Nucleus accumbens (tissue), 56 donors: ENCODE results near the gene FUS.
"Not testable (repeated sequence)": the region's sequence is repeated elsewhere in the genome, so short reads cannot be mapped to it uniquely, and the experiment has no call there.

Source experiments
- DNase-seq, 56 donors: peaks; one replicate each; lab custom pipeline; 2025; lab: John Stamatoyannopoulos, UW

FUS gene

DNA sequence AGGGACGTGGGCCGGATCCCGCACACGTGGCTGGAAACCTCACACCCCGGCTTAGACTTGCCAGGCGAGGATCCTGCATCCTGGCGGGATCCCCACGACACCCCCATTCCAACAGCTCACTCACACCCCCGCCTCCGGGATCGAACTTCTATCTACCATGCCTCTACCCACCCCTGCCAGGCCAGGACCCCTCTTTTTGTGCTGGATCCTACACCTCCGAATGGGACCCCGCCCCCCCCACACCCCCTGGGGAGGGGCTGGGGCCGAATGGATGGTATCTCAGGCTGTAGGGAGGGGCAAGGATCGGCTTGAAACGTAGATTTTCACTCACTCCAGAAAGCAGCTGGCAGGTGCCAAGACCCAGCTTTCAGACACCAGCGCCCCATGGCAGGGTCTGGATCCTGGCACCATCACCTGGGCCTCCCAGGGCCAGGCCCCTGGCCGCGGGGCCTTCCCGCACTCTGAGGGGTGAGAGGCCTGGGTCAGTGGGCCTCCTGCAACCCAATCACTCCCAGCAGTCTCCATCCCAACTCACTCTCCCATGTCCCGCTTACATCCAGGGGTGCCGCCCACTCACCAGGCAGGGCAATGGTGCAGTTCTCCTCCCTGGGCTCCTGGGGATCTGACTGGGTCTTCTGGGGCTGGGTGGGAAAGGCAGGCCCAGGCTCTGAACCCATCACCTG, 36.8 kb upstream of the FUS start:
- DNase-seq = no peak

DNA sequence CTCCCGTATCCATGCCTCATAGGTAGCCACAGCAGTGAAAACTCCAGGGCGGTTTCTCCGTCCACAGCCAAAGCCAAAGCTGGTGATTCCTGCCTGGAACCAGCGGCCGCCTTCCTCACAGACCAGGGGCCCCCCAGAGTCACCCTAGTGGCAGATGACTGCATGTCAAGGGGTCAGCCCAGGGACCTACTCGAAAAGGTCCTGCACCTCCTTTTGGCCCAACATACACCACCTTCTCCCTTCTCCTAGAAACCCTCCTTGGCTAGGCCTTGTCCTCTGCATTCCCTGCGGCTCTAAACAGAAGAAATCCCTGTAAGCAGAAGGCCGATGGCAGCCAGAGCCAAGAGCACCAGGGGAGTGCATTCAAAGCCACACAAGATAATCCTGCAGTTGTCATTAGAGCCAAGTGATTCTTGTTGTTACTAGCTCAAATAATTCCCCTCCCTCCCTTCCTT, 36.2 kb upstream of the FUS start:
- DNase-seq = no peak

GRCh38 chr16:31144418-31144817, 35.5 kb upstream of the FUS start:
- DNase-seq = not testable (repeated sequence)

DNA sequence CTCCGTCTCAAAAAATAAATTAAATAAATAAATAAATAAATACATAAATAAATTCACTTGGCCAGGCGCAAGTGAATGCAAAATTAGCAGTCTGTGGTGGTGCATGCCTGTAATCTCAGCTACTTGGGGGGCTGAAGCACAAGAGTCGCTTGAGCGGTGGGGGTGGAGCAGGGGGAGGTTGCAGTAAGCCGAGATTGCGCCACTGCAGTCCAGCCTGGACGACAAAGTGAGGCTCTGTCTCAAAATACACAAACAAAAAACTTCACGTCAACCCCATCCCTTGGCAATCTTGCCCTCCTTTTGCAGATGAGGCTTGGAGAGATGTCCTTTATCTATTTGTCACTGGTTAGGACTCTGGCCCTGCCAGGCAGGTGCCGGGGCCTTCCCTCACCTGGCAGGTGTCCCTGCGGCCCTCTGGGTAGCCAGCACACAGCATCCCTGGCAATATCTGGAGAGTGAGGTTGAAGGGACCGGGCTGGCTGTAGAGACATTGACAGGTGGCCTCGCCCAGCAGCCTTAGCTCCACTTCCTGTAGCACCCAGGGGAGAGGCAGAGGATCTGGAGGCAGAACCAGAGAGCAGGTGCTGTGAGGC, 34.4 kb upstream of the FUS start:
- DNase-seq = no peak

DNA sequence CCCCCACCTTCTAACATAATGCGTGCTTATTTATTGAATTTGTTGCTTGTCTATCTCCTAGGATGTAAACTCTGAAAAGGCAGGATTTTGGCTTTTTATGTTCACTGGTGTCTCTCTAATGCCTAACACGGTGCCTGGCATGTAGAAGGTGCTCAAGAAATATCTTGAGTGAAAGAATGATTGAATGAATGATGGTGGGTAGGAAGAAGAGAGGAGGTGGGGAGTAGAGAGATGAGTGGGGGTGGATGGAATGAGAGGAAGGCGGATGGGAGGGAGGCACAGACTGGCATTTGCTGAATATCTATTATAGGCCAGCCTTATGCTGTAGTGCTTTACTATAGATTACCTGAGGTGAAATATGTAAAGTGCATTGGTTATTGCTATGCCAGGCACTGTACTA, 32.4 kb upstream of the FUS start:
- DNase-seq = no peak

GRCh38 chr16:31148281-31148728, 31.6 kb upstream of the FUS start:
- DNase-seq = no peak

DNA sequence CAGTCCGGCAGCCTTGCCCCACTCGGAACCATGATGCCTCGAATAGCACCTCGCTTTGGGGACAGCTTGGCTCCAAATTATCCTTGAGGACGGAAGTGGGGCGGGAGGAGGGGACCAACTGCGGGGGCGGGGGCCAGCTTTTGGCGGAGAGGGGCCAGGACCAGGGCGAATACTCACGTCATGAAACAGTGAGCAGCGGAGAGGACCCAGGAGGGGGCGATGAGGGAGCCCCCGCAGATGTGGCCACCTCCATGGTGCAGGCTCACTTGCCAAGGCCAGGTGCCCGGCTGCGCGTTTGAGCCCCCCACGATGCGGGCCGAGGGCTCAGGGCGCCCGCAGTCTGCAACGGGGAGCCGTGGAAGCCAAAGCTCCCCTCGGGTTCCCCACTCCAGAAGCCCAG, 31.0 kb upstream of the FUS start:
- no peak for DNase-seq

DNA sequence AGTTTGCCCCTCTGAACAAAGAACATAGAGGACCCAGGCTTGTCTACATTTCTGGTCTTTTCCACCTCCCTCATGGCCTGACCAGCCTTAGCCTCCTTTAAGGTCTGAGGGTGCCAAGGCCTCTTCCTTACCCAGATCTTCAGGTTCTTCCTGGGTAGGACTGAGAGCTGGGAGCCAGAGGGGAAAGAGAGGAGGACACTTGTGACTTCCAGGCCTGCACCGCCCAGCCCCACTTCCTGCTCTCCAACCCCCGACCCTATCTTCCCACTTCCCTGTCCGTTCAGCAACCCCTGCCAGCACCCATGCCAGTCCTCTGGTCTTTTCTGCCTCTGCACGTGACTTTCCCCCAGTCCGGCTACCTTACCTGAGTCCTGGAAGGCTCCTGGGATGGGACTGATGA, 30.6 kb upstream of the FUS start:
- no peak for DNase-seq

DNA sequence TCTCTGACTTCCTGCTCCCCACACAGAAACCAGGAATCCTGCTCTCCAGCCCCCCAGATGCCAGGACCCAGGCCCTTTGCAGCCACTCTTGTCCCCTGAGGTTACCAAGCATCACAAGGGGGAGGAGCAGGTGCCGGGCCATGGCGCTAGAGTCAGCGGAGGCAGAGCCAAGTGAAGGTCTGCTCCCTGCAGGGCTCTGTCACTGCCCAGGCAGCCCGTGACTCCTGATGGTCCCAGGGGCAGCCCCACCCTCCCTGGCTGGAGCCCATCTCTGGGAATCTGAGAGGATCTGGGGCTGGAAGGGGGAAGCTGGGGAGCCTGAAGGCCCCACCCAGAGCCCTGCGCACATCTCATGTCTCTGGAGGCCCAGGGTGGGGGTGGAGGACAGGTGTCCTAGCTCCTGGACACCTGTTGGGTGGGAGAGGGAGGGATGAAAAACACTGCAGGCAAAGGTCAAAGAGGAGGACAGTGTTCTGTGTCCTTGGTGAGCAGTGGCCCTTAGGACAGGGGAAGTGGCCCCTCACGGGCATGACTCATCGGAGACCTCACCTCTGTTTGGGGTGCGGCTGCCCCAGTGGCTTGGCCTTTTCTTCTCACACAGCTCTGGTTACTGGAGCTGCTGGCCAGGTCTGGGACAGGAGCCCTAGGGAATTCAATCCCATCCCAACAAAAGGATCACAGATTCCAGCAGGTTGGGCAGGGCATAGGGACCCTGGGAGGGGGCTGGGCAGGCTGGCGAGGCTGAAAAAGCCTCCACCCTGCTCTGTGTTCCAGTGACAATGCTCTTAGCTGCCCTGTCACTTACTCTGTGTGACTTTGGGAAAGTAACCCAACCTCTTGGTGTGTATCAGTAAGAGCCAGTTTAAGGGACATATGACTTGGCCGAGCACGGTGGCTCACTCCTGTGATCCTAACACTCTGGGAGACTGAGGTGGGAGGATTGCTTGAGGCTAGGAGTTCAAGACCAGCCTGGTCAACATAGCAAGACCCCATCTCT, 29.7 kb upstream of the FUS start, which contains the start of gene PRSS36:
Gene PRSS36 (minus strand): TSS at position 173 of the 997 bp plus-strand sequence. CDS start 31 bp downstream, at position 142.
- no peak for DNase-seq

GRCh38 chr16:31150976-31151375, 29.0 kb upstream of the FUS start:
- not testable (repeated sequence) for DNase-seq

DNA sequence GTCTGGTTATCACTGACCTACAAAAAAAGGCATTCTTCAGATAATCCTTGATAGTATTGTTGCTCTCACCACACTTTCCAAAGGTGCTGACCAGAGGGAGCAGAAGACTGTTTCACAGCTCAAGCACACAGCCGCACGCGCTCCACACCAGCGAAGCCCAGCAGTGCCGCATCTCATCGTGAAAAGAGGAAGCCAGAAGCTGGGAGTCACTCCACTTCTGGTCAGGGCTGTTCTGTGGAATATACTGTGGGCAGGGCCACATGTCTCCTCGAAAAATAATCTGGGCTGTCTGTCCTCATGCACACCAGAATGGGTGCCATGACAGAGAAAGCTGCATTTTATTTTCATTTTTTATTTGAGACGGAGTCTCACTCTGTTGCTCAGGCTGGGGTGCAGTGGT, 22.8 kb upstream of the FUS start:
- no peak for DNase-seq

DNA sequence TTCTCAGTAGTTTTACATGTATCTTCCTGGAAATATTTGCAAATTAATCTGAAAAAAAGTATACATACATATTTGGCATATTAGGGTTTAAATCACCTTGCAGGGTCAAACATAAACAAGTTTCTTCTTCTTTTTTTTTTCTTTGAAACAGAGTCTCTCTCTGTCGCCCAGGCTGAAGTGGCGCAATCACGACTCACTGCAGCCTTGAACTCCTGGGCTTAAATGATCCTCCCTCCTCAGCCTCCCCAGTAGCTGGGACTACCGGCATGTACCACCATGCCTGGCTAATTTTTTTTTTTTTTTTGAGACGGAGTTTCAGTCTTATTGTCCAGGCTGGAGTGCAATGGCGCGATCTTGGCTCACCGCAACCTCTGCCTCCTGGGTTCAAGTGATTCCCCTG, 12.6 kb upstream of the FUS start:
- no peak for DNase-seq

GRCh38 chr16:31168848-31169247, 11.1 kb upstream of the FUS start:
- DNase-seq = no peak

- DNase-seq = not testable (repeated sequence)
Measured at GRCh38 chr16:31170048-31170447, 9.9 kb upstream of the FUS start.

DNA sequence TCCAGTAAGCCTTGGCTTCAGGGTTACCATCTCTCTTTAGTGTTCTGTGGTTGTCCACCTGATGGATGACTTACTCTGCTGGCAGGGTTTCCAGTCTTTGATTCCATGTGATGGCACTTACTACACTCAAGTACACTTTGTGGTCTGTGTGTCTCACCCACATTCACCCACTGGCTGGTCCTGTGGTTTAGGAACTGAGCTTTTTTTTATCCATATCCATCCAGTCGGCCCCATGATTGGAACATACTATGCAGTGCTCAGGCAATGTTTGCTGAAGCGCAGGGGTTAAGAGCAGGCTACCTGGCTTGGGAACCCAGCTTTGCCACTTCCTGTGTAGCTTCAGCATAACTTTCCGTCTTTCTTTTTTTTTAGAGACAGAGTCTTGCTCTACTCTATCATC, 2.8 kb upstream of the FUS start:
- DNase-seq = no peak

DNA sequence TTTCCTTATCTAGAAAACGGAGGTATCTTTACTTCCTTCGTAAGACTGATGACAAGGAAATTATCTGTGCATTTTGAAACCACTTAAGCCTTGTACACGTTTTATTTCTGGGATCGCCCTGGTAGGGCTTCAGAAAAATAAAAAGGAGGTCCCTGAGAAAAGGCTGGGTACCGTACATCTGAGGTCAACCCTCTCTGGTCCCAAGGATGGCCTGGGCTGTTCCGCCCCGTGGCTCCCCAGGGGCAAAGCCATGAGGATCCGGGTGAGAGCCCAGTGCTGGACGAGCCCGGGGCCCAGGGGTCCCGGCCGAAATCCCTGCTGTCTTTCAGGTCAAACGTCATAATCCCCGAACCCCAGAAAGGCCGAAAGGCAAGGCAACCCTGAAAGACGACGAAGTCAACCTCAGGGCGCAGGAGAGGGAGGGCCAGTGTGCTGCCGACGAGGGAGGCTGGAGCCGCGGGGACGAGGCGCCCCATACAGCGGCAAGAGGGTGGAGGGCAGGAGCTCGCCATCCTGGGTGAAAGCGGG, 656 bp upstream of the FUS start:
- peak in 1 of 56 donors; percentile 45 for DNase-seq

DNA sequence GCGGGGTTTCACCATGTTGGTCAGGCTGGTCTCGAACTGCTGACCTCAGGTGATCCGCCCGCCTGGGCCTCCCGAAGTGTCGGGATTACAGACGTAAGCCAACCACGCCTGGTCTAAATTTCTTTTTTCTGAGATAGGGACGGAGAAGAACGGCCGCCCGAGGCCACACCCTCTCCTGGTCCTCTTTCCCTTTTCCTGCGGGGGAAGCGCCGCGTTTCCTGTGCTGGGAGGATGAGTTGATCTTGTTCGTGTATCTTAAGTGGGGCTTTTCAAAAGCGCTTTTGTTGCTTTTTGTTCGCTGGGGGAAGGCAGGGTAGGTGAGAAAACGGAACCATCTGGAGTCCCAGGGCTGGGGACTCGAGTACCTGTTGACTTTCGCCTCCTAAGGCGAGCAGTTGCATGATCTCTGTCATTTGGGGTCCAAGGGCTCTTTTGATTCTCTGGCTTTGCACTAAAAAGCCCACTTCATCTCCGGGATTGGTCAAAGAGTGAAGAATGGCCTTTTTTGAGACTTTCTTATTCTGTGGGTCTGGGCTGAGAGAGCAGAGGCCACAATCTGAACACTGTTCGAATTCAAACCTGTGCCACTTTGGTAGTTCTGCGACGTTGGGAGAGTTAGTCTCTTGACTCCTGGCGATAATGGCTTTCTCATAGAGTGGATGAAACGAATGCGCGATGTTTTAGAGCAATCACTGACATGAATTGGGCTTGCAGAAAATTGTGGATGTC, 1.3 kb downstream of the FUS start:
- DNase-seq = peak in 6 of 56 donors; percentile 3 to 31 (median 12)

DNA sequence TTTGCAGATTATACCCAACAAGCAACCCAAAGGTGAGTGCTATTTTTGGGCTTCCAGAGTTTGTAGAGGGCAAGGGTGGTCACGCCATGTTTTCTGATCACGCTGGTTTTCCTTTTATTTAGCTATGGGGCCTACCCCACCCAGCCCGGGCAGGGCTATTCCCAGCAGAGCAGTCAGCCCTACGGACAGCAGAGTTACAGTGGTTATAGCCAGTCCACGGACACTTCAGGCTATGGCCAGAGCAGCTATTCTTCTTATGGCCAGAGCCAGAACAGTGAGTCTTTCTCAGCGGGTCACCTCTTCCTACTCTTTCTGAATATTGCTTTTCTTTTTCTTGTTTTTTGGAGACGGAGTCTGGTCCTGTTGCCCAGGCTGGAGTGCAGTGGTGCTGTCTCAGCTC, 2.5 kb downstream of the FUS start:
- no peak for DNase-seq

DNA sequence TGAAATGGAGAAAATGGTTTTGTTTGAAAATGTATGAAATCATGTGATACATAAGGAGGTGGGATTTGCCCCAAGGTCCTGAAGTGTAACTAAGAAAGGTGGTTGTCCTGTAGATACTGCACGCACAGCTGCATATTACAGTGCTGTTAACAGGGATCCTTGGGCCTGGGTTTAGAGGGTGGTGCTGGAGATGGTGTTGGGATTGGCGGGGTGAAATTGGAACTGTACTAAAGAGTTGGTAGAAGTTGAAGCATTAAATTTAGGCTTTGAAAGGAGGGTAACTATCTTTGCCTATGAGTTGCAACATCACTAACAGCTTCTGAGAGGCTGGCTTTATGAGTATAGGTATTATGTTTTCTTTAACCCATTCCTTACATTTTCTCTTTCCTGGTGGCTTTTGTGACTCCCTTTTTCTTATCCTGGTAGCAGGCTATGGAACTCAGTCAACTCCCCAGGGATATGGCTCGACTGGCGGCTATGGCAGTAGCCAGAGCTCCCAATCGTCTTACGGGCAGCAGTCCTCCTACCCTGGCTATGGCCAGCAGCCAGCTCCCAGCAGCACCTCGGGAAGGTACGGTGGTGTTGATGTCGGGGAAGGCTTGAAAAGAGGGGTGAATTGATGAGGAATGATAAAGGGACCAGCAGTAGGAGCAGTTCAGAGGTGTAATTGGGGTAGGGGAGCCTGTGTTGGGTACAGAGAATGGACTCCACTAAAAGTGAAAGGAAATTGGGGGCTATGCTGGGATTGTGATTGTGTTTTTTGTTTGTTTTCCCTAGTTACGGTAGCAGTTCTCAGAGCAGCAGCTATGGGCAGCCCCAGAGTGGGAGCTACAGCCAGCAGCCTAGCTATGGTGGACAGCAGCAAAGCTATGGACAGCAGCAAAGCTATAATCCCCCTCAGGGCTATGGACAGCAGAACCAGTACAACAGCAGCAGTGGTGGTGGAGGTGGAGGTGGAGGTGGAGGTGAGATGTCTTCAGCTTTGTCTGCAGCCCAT, 3.8 kb downstream of the FUS start:
- DNase-seq = no peak
